ENCODE data around the gene SCO2. TPM values are rescaled to one million over a fixed set of nuclear protein-coding genes. Genes with fewer than 3 reads are reported as not detected.

SCO2 gene
- polyA plus RNA-seq, 1 experiment: 2.5 TPM

- TF ChIP-seq, protein P1, sequence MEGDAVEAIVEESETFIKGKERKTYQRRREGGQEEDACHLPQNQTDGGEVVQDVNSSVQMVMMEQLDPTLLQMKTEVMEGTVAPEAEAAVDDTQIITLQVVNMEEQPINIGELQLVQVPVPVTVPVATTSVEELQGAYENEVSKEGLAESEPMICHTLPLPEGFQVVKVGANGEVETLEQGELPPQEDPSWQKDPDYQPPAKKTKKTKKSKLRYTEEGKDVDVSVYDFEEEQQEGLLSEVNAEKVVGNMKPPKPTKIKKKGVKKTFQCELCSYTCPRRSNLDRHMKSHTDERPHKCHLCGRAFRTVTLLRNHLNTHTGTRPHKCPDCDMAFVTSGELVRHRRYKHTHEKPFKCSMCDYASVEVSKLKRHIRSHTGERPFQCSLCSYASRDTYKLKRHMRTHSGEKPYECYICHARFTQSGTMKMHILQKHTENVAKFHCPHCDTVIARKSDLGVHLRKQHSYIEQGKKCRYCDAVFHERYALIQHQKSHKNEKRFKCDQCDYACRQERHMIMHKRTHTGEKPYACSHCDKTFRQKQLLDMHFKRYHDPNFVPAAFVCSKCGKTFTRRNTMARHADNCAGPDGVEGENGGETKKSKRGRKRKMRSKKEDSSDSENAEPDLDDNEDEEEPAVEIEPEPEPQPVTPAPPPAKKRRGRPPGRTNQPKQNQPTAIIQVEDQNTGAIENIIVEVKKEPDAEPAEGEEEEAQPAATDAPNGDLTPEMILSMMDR (IDR thresholded peaks at IDR 0.05; ENCODE audit: insufficient read depth, low read depth, low read length): no peak
- H3K4me3 ChIP-seq (ENCODE audit: low read depth, low read length): peak overlapping the region; percentile 64
- H3K36me3 ChIP-seq (ENCODE audit: control insufficient read depth, insufficient read depth, low read length): peaks cover 5% of the 10 kb centered on the region
- H3K27me3 ChIP-seq (ENCODE audit: control insufficient read depth, insufficient read depth, low read length): no peaks in the 10 kb centered on the region; the same call in 1 of the 2 replicates
- DNase-seq (ENCODE audit: low read depth): no peak
- POLR2A ChIA-PET: interaction anchor here (0.5 to 0.6 kb wide), 2 partner anchors 11 to 78 kb away, joined by 3 to 13 read pairs; no protein-coding TSS in a partner anchor
- CTCF ChIA-PET: interaction anchor here (2.3 kb wide), 1 partner anchor 15 kb away, joined by 6 read pairs; no protein-coding TSS in a partner anchor
Observed at GRCh38 chr22:50473855-50474671, 51.3 kb downstream of the SCO2 start.

Other genes with a start within 250 kb of the SCO2 start
- gene PLXNB2, start 218.0 kb downstream of the SCO2 start, polyA plus RNA-seq (2011; rRNA removed): 83.7 and 143 TPM in 2 replicates
- gene DENND6B, start 198.6 kb downstream of the SCO2 start, polyA plus RNA-seq (2011; rRNA removed): 3.7 and 8.2 TPM in 2 replicates
- gene PPP6R2, start 182.3 kb downstream of the SCO2 start, polyA plus RNA-seq (2011; rRNA removed): 30.4 and 46.4 TPM in 2 replicates
- gene SBF1, start 50.6 kb downstream of the SCO2 start, polyA plus RNA-seq (2011; rRNA removed): 21.7 and 34.7 TPM in 2 replicates
- gene ADM2, start 44.1 kb downstream of the SCO2 start, polyA plus RNA-seq (2011; rRNA removed): 8.1 and 16.0 TPM in 2 replicates
- gene MIOX, start 38.7 kb downstream of the SCO2 start, polyA plus RNA-seq (2011; rRNA removed): 0.16 and 0.20 TPM in 2 replicates
- gene LMF2, start 17.9 kb downstream of the SCO2 start, polyA plus RNA-seq (2011; rRNA removed): 54.0 and 111 TPM in 2 replicates
- 16.1 and 31.7 TPM in 2 replicates for gene NCAPH2, start 17.4 kb downstream of the SCO2 start, polyA plus RNA-seq (2011; rRNA removed)
- gene TYMP, start 4.4 kb upstream of the SCO2 start, polyA plus RNA-seq (2011; rRNA removed): 13.1 and 20.6 TPM in 2 replicates
- 0.34 and 0.39 TPM in 2 replicates for gene KLHDC7B, start 20.3 kb upstream of the SCO2 start, polyA plus RNA-seq (2011; rRNA removed)
- gene SYCE3, start 37.3 kb upstream of the SCO2 start, polyA plus RNA-seq (2011; rRNA removed): not detected in 2 replicates
- gene CPT1B, start 52.8 kb upstream of the SCO2 start, polyA plus RNA-seq (2011; rRNA removed): 3.2 and 4.3 TPM in 2 replicates
- 31.5 and 51.2 TPM in 2 replicates for gene CHKB, start 57.3 kb upstream of the SCO2 start, polyA plus RNA-seq (2011; rRNA removed)
- 0.17 and 0.39 TPM in 2 replicates for gene MAPK8IP2, start 75.2 kb upstream of the SCO2 start, polyA plus RNA-seq (2011; rRNA removed)
- gene ARSA, start 102.6 kb upstream of the SCO2 start, polyA plus RNA-seq (2011; rRNA removed): 15.7 and 36.9 TPM in 2 replicates
- gene SHANK3, start 147.2 kb upstream of the SCO2 start, polyA plus RNA-seq (2011; rRNA removed): 0.21 and 0.25 TPM in 2 replicates
- gene ACR, start 212.6 kb upstream of the SCO2 start, polyA plus RNA-seq (2011; rRNA removed): 0.12 TPM in 1 of 2 replicates, not detected in the other